HL-60 (cell line): ENCODE measurements around the gene MYPN.

Experiments used
- DNase-seq, 2 experiments: peaks; one replicate each; pipeline ENCODE4 v3.0.0-alpha.2; 2010 to 2020; ENCODE audit warnings: low read depth in 1 of 2, low spot score in 1 of 2
- H3K27ac ChIP-seq: fragments of 250-450 bp; sonication (Bioruptor Pico); replicated peaks from 2 replicates; pipeline ENCODE4 v1.5.1; 2020; ENCODE audit warnings: mild to moderate bottlenecking, moderate library complexity
- H3K27me3 ChIP-seq: fragments of 250-450 bp; sonication (Bioruptor Pico); 2 replicates; pipeline ENCODE4 v1.5.1; 2021; ENCODE audit warnings: mild to moderate bottlenecking, moderate library complexity; ENCODE audit not compliant: insufficient read depth, poor library complexity, severe bottlenecking
- H3K4me3 ChIP-seq: replicated peaks from 2 replicates; pipeline ENCODE4 v1.5.1; 2011; ENCODE audit warnings: mild to moderate bottlenecking, control low read depth, low read length; ENCODE audit not compliant: insufficient read depth
- GABPA ChIP-seq: IDR thresholded peaks from 2 replicates; pipeline ENCODE4 v1.6.1; 2012; ENCODE audit warnings: low read depth
- POLR2AphosphoS5 ChIP-seq: IDR thresholded peaks from 2 replicates; pipeline ENCODE4 v1.6.1; 2012; ENCODE audit warnings: low read depth
- SPI1 ChIP-seq: IDR thresholded peaks from 2 replicates; pipeline ENCODE4 v1.6.1; 2012; ENCODE audit warnings: low read depth, mild to moderate bottlenecking, borderline replicate concordance
- TF ChIP-seq, protein P1 (sequence below): IDR thresholded peaks from one replicate; pipeline ENCODE4 v1.5.1; 2011; ENCODE audit warnings: low read length, control low read depth, inconsistent platforms; ENCODE audit not compliant: insufficient read depth
- TF ChIP-seq, protein P2 (sequence below): IDR thresholded peaks from 2 replicates; pipeline ENCODE4 v1.6.1; 2012; ENCODE audit warnings: low read depth; ENCODE audit not compliant: insufficient replicate concordance

Gene MYPN

GRCh38 chr10:68090586-68090985, 18.7 kb upstream of the MYPN start:
- no peak for DNase-seq
- Histone ChIP-seq H3K27ac (no peak overlapping the region), H3K4me3 (no peak overlapping the region), H3K27me3 (no peaks in the 10 kb centered on the region)
- TF ChIP-seq SPI1, result no peak
- TF ChIP-seq, protein P1, sequence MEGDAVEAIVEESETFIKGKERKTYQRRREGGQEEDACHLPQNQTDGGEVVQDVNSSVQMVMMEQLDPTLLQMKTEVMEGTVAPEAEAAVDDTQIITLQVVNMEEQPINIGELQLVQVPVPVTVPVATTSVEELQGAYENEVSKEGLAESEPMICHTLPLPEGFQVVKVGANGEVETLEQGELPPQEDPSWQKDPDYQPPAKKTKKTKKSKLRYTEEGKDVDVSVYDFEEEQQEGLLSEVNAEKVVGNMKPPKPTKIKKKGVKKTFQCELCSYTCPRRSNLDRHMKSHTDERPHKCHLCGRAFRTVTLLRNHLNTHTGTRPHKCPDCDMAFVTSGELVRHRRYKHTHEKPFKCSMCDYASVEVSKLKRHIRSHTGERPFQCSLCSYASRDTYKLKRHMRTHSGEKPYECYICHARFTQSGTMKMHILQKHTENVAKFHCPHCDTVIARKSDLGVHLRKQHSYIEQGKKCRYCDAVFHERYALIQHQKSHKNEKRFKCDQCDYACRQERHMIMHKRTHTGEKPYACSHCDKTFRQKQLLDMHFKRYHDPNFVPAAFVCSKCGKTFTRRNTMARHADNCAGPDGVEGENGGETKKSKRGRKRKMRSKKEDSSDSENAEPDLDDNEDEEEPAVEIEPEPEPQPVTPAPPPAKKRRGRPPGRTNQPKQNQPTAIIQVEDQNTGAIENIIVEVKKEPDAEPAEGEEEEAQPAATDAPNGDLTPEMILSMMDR, result no peak
- TF ChIP-seq POLR2AphosphoS5, result no peak
- no peak for TF ChIP-seq GABPA
- TF ChIP-seq, protein P2, sequence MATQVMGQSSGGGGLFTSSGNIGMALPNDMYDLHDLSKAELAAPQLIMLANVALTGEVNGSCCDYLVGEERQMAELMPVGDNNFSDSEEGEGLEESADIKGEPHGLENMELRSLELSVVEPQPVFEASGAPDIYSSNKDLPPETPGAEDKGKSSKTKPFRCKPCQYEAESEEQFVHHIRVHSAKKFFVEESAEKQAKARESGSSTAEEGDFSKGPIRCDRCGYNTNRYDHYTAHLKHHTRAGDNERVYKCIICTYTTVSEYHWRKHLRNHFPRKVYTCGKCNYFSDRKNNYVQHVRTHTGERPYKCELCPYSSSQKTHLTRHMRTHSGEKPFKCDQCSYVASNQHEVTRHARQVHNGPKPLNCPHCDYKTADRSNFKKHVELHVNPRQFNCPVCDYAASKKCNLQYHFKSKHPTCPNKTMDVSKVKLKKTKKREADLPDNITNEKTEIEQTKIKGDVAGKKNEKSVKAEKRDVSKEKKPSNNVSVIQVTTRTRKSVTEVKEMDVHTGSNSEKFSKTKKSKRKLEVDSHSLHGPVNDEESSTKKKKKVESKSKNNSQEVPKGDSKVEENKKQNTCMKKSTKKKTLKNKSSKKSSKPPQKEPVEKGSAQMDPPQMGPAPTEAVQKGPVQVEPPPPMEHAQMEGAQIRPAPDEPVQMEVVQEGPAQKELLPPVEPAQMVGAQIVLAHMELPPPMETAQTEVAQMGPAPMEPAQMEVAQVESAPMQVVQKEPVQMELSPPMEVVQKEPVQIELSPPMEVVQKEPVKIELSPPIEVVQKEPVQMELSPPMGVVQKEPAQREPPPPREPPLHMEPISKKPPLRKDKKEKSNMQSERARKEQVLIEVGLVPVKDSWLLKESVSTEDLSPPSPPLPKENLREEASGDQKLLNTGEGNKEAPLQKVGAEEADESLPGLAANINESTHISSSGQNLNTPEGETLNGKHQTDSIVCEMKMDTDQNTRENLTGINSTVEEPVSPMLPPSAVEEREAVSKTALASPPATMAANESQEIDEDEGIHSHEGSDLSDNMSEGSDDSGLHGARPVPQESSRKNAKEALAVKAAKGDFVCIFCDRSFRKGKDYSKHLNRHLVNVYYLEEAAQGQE, result no peak

DNA sequence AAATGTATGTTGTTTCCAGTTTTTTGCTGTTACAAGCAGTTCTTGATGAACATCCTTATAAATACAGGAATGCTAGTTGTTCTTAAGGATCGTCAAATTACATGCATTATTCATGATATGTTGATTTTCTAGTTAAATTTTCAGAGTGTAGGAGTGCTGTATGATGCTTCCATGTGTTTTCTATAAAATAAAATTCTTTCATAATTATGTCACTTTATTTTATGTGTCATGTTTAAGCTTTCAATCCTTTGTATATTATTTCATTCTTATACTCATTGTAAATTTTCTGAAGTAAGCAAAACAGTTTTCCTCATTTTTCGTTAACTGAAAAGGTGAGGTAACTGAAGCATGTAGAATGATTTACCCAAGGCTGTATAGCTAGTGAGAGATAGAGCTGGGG, 16.8 kb upstream of the MYPN start:
- no peak overlapping the region for H3K27ac ChIP-seq
- DNase-seq, result no peak
- no peaks in the 10 kb centered on the region for H3K27me3 ChIP-seq
- no peak overlapping the region for H3K4me3 ChIP-seq
- TF ChIP-seq, protein P1, result no peak
- TF ChIP-seq, protein P2, result no peak
- TF ChIP-seq POLR2AphosphoS5 (no peak), SPI1 (no peak), GABPA (no peak)

DNA sequence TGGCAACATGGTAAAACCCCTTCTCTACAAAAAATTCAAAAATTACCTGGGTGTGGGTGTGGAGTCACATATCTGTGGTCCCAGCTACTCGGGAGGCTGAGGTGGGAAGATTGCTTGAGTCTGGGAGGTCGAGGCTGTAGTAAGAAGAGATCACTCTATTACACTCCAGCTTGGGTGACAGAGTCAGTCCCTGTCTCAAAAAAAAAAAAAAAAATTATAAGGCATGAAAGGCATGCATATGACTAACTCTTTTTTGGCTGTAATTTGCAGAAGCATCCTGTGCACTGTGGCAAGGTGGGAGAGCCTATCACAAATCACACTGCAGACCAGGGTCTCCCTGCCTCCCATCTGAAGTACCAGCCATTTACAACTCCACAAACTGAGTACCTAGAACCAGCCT, 14.1 kb upstream of the MYPN start:
- TF ChIP-seq, protein P2, result no peak
- no peak for TF ChIP-seq GABPA
- no peak for TF ChIP-seq SPI1
- TF ChIP-seq, protein P1, result no peak
- no peak for TF ChIP-seq POLR2AphosphoS5
- no peak overlapping the region for H3K27ac ChIP-seq
- H3K27me3 ChIP-seq, result no peaks in the 10 kb centered on the region
- DNase-seq, result no peak
- H3K4me3 ChIP-seq, result no peak overlapping the region
